ENCODE results near the gene ULK3. TPM values are rescaled to one million over a fixed set of nuclear protein-coding genes. Genes with fewer than 3 reads are reported as not detected.

Gene ULK3
- total and polyA plus RNA-seq, 2 of the 4 experiments (the other 2 are of a cell fraction): 11.8 to 22.7 TPM

- peaks cover 3 to 44% of the 10 kb centered on the region in 2 experiments for H3K79me1 ChIP-seq (ENCODE audit: low read depth in 1 of 2, low read length in 2 of 2)
- H3K9me3 ChIP-seq (ENCODE audit: control insufficient read depth, insufficient read depth, low read length): no peaks in the 10 kb centered on the region
- H3K27me3 ChIP-seq (ENCODE audit: control insufficient read depth, insufficient read depth, low read length): no peaks in the 10 kb centered on the region
- no peak overlapping the region for H3K4me2 ChIP-seq (ENCODE audit: low read depth, low read length)
- ChIA-PET CTCF (interaction anchor here (1.0 kb wide), 1 partner anchor 30 kb away, joined by 3 read pairs; no protein-coding TSS in a partner anchor), POLR2A (ENCODE audit: unreplicated experiment) (no interaction called here)
- no peak overlapping the region for H3K27ac ChIP-seq (ENCODE audit: insufficient read depth, low read length)
- intact Hi-C loops (cut with micrococcal nuclease) (no loop called here), in situ Hi-C loops (cut with MboI; ENCODE audit: low sequenced_read_pairs) (no loop called here), dilution Hi-C loops (cut with HindIII; ENCODE audit: low sequenced_read_pairs, unreplicated experiment) (no loop called here)
- H4K91ac ChIP-seq (ENCODE audit: insufficient read depth, low read depth, low read length): no peak overlapping the region
- H4K20me1 ChIP-seq (ENCODE audit: insufficient read depth, low read length): peaks cover 39% of the 10 kb centered on the region
- no peak overlapping the region for H2BK15ac ChIP-seq (ENCODE audit: low read depth, low read length)
- peaks cover 44% of the 10 kb centered on the region for H3K36me3 ChIP-seq (ENCODE audit: control insufficient read depth, insufficient read depth, low read length)
- 86% methylated on average over 11 of the region's 18 CpGs; no CpG with 5 or more reads in 1 of the 2 experiments for WGBS, 2 experiments (ENCODE audit: extremely low coverage in 2 of 2, insufficient read length in 1 of 2)
- no peak overlapping the region for H3K56ac ChIP-seq (ENCODE audit: extremely low read depth, insufficient read depth, low read length)
- no peak overlapping the region for H3K18ac ChIP-seq (ENCODE audit: low read depth, low read length)
- ATAC-seq (ENCODE audit: low read depth) (no peak), DNase-seq (no peak)
- H3K9ac ChIP-seq (ENCODE audit: low read depth, low read length): no peak overlapping the region
- no peak overlapping the region for H4K8ac ChIP-seq (ENCODE audit: low read depth in 2 of 2, low read length in 2 of 2)
- no TSS peak for BruUV-seq (replicated peaks)
- H3K9me1 ChIP-seq (ENCODE audit: insufficient read depth, low read length): 0 out of 2 replicates have a peak, but pooled peaks cover under 1% of the 10 kb centered on the region
- no peak overlapping the region for H3K14ac ChIP-seq (replicated peaks; ENCODE audit: low read depth, low read length)
- no peak overlapping the region for H2BK20ac ChIP-seq (ENCODE audit: low read depth, low read length)
- no peak overlapping the region for H3K4me3 ChIP-seq (ENCODE audit: insufficient read depth, low read depth, low read length)
- no peak overlapping the region for H2AK5ac ChIP-seq (ENCODE audit: low read depth, low read length)
- H3K4me1 ChIP-seq (ENCODE audit: control insufficient read depth, insufficient read depth, low read length): peaks cover 2% of the 10 kb centered on the region; the same call in 1 of the 2 replicates
- TF ChIP-seq RCOR1 (IDR thresholded peaks at IDR 0.05; ENCODE audit: insufficient replicate concordance, low read length) (no peak), POLR2A (IDR thresholded peaks at IDR 0.05; ENCODE audit: low read depth, low read length) (no peak), MXI1 (IDR thresholded peaks at IDR 0.05; ENCODE audit: borderline replicate concordance, low read depth, low read length) (no peak), USF2 (IDR thresholded peaks at IDR 0.05; ENCODE audit: low read depth, low read length) (no peak), CHD1 (IDR thresholded peaks at IDR 0.05; ENCODE audit: low read depth, low read length) (no peak)
- no peak overlapping the region for H2AK9ac ChIP-seq (replicated peaks; ENCODE audit: low read depth, low read length, poor library complexity)
- H3K4ac ChIP-seq (ENCODE audit: low read depth, low read length): no peak overlapping the region
- no peak overlapping the region for H2AFZ ChIP-seq (replicated peaks; ENCODE audit: low read length, poor library complexity)
- no peak overlapping the region for H4K5ac ChIP-seq (ENCODE audit: low read depth, low read length)
- no peak overlapping the region for H3K23ac ChIP-seq (ENCODE audit: low read depth, low read length)
- H2BK5ac ChIP-seq (ENCODE audit: low read depth, low read length, poor library complexity, severe bottlenecking): no peak overlapping the region
- no peak overlapping the region for H2BK120ac ChIP-seq (ENCODE audit: low read depth, low read length)
Observed at GRCh38 chr15:74801311-74801997, 41.5 kb downstream of the ULK3 start.

All from IMR-90 (cell line).